BE2C (cell line): ENCODE data around the gene IKBKE.

Experiments used
- DNase-seq: peaks from one replicate; pipeline ENCODE4 v3.0.0-alpha.2; 2020
- H3K27me3 ChIP-seq: fragments of 250-450 bp; sonication (Bioruptor Pico); 2 replicates; pipeline ENCODE4 v1.5.1; 2020; ENCODE audit warnings: mild to moderate bottlenecking
- H3K36me3 ChIP-seq: fragments of 250-450 bp; sonication (Bioruptor Pico); 2 replicates; pipeline ENCODE4 v1.5.1; 2020; ENCODE audit warnings: mild to moderate bottlenecking
- H3K4me1 ChIP-seq: fragments of 250-450 bp; sonication (Bioruptor Pico); 2 replicates; pipeline ENCODE4 v1.5.1; 2020
- H3K4me3 ChIP-seq: 2 replicates; pipeline ENCODE4 v1.5.1; 2011; ENCODE audit warnings: low read depth, low read length
- H3K9me3 ChIP-seq: fragments of 250-450 bp; sonication (Bioruptor Pico); 2 replicates; pipeline ENCODE4 v1.5.1; 2020
- TF ChIP-seq, protein P1 (sequence below): IDR thresholded peaks from 2 replicates; pipeline ENCODE4 v1.5.1; 2012; ENCODE audit warnings: mild to moderate bottlenecking, low read depth, low read length

The IKBKE gene

GRCh38 chr1:206534552-206534951, 64.3 kb downstream of the IKBKE start:
- Histone ChIP-seq H3K27me3 (no peaks in the 10 kb centered on the region), H3K9me3 (no peaks in the 10 kb centered on the region), H3K4me3 (no peak overlapping the region), H3K4me1 (no peaks in the 10 kb centered on the region), H3K36me3 (no peaks in the 10 kb centered on the region)
- peak; percentile 28 for DNase-seq
- TF ChIP-seq, protein P1, sequence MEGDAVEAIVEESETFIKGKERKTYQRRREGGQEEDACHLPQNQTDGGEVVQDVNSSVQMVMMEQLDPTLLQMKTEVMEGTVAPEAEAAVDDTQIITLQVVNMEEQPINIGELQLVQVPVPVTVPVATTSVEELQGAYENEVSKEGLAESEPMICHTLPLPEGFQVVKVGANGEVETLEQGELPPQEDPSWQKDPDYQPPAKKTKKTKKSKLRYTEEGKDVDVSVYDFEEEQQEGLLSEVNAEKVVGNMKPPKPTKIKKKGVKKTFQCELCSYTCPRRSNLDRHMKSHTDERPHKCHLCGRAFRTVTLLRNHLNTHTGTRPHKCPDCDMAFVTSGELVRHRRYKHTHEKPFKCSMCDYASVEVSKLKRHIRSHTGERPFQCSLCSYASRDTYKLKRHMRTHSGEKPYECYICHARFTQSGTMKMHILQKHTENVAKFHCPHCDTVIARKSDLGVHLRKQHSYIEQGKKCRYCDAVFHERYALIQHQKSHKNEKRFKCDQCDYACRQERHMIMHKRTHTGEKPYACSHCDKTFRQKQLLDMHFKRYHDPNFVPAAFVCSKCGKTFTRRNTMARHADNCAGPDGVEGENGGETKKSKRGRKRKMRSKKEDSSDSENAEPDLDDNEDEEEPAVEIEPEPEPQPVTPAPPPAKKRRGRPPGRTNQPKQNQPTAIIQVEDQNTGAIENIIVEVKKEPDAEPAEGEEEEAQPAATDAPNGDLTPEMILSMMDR, result no peak

GRCh38 chr1:206535853-206536188, 65.5 kb downstream of the IKBKE start:
- no peaks in the 10 kb centered on the region for H3K27me3 ChIP-seq
- H3K9me3 ChIP-seq, result no peaks in the 10 kb centered on the region
- DNase-seq, result no peak
- H3K36me3 ChIP-seq, result no peaks in the 10 kb centered on the region
- TF ChIP-seq, protein P1, result no peak
- H3K4me1 ChIP-seq, result no peaks in the 10 kb centered on the region
- H3K4me3 ChIP-seq, result no peak overlapping the region

DNA sequence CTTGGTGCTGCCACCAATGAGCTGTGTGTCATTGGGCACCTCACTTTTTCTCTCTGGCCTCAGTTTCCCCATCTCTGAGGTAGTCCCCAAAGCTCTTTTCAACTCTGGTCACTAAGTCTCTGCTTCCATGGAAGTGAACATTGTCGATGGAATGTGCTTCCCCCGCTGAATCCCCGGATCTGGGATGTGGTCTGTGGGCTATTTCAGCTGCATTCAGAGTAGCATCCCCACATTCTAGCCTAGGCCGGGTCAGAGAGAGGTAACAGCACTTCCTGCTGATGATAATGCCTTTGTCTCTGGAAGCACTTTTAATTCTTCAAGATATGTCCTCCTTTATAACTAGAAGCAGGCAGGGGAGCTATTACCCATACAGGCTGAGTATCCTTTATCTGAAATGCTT, 66.9 kb downstream of the IKBKE start:
- Histone ChIP-seq H3K27me3 (no peaks in the 10 kb centered on the region), H3K36me3 (no peaks in the 10 kb centered on the region), H3K9me3 (no peaks in the 10 kb centered on the region), H3K4me1 (no peaks in the 10 kb centered on the region), H3K4me3 (no peak overlapping the region)
- TF ChIP-seq, protein P1, result no peak
- DNase-seq, result no peak

DNA sequence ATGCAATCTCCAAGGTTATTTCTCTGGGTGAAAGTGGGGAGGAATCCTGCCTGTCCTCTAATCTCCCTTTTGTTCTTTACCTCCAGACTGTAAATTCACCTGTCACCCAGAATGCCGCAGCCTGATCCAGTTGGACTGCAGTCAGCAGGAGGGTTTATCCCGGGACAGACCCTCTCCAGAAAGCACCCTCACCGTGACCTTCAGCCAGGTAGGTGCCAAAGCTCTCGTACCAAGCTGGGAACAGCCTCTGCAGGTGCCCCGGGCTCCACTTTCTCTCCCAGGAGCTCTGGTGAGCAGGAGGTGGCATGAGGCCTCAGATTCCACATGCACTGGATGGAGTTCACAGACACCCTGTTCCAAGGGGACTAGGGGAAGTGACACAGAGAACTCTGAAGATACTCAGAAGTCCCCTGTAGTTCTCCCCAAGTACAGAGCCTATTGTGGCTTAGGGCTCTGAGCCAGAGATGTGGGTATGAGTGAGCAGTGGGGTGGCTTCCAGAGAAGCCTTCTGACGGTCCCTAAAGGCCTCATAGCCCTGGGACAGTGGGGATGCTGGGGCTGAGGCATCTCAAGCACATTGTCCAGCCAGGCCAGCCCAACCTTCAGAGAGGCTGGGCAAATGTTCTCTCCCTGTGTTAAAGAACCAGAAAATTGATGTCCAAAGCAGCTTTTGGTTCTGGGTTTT, 68.0 kb downstream of the IKBKE start:
- no peak for DNase-seq
- no peaks in the 10 kb centered on the region for H3K9me3 ChIP-seq
- no peaks in the 10 kb centered on the region for H3K4me1 ChIP-seq
- TF ChIP-seq, protein P1, result no peak
- H3K4me3 ChIP-seq, result no peak overlapping the region
- H3K36me3 ChIP-seq, result no peaks in the 10 kb centered on the region
- no peaks in the 10 kb centered on the region for H3K27me3 ChIP-seq

DNA sequence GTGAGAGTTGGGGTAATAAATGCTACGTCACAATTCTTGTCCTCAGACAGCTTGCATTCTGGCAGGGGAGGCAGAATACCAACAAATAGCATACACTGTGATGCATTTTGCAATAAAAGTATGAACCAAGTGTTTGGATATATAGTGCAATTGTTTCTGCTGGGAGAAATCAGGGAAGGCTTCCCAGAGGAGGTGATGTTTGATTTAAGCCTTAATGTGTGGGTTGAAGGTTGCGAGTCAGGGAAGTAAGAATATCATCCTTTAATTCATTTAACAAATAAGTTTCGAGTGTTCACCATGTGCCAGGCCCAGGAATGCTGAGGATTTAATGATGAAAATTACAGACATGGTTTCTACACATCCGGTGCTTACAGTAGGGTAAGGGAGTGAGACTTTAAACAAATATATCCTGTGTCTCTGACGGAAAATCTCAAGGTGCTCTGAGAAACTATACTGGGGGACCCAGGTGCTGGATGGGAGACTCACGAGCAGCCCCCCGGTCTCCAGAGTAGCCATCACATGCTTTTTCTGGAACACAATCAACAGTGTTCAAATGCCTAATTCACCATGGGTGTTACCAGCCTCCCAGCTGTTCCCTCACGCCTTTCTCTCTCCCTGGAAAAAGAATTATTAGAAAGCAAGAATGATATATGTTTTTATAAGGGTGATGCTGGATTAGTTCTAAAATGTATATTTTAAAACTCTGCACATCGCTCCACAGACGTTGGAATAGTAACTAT, 68.8 kb downstream of the IKBKE start:
- Histone ChIP-seq H3K9me3 (no peaks in the 10 kb centered on the region), H3K36me3 (no peaks in the 10 kb centered on the region), H3K27me3 (no peaks in the 10 kb centered on the region), H3K4me3 (no peak overlapping the region), H3K4me1 (no peaks in the 10 kb centered on the region)
- TF ChIP-seq, protein P1, result no peak
- DNase-seq, result no peak
